NCI-H2171 (cell line): ENCODE measurements around the gene MCOLN2.
"Not testable (repeated sequence)": the region's sequence is repeated elsewhere in the genome, so short reads cannot be mapped to it uniquely, and the experiment has no call there.

Source experiments
- DNase-seq: peaks from one replicate; lab custom pipeline; 2025; lab: John Stamatoyannopoulos, UW

MCOLN2 gene

GRCh38 chr1:84941843-84942242 lies 55.1 kb downstream of the MCOLN2 start:
- no peak for DNase-seq

- DNase-seq: no peak
These were observed 56.4 kb downstream of the MCOLN2 start for GRCh38 chr1:84940481-84940880.

- DNase-seq: no peak
These were observed 57.2 kb downstream of the MCOLN2 start for GRCh38 chr1:84939761-84940160.

GRCh38 chr1:84939151-84939550 lies 57.8 kb downstream of the MCOLN2 start:
- DNase-seq: no peak

- peak; percentile 17 for DNase-seq
These were observed 60.6 kb downstream of the MCOLN2 start for GRCh38 chr1:84936116-84936810.

- DNase-seq: no peak
These were observed 63.8 kb downstream of the MCOLN2 start for GRCh38 chr1:84933011-84933611.

GRCh38 chr1:84930831-84931230 lies 66.1 kb downstream of the MCOLN2 start:
- DNase-seq: no peak

- DNase-seq: no peak
These were observed 66.6 kb downstream of the MCOLN2 start for GRCh38 chr1:84930329-84930728.

- DNase-seq: no peak
These were observed 67.3 kb downstream of the MCOLN2 start for GRCh38 chr1:84929581-84929980.

GRCh38 chr1:84928979-84929378 lies 67.9 kb downstream of the MCOLN2 start:
- DNase-seq: no peak

GRCh38 chr1:84923317-84923716 lies 73.6 kb downstream of the MCOLN2 start:
- no peak for DNase-seq

- DNase-seq: no peak
These were observed 76.8 kb downstream of the MCOLN2 start for GRCh38 chr1:84920159-84920558.

- no peak for DNase-seq
These were observed 77.4 kb downstream of the MCOLN2 start for GRCh38 chr1:84919461-84919970.

GRCh38 chr1:84918726-84919336 lies 78.1 kb downstream of the MCOLN2 start:
- DNase-seq: no peak

GRCh38 chr1:84916897-84917296 lies 80.0 kb downstream of the MCOLN2 start:
- DNase-seq: no peak

- no peak for DNase-seq
These were observed 83.4 kb downstream of the MCOLN2 start for GRCh38 chr1:84913555-84913892.

- no peak for DNase-seq
These were observed 84.0 kb downstream of the MCOLN2 start for GRCh38 chr1:84912726-84913554.

GRCh38 chr1:84908746-84909464 lies 88.0 kb downstream of the MCOLN2 start:
- DNase-seq: not testable (repeated sequence)

GRCh38 chr1:84907095-84907827 lies 89.7 kb downstream of the MCOLN2 start:
- DNase-seq: no peak

GRCh38 chr1:84902727-84903126 lies 94.2 kb downstream of the MCOLN2 start:
- not testable (repeated sequence) for DNase-seq

GRCh38 chr1:84899969-84900368 lies 96.9 kb downstream of the MCOLN2 start:
- no peak for DNase-seq
